GM19372 (cell line): ENCODE results near the gene OMA1.
"Not testable (repeated sequence)": the region's sequence is repeated elsewhere in the genome, so short reads cannot be mapped to it uniquely, and the experiment has no call there.

Source experiments
- ATAC-seq: cut with Tn5 transposase; IDR thresholded peaks from one replicate; pipeline ENCODE4 v1.9.1; 2021; ENCODE audit warnings: mild to moderate bottlenecking, low read depth, moderate library complexity; ENCODE audit not compliant: unreplicated experiment

OMA1 gene

GRCh38 chr1:58531842-58532241, 14.7 kb downstream of the OMA1 start:
- ATAC-seq, result not testable (repeated sequence)

GRCh38 chr1:58529284-58529683, 17.2 kb downstream of the OMA1 start:
- ATAC-seq, result no peak

GRCh38 chr1:58528518-58528917, 18.0 kb downstream of the OMA1 start:
- ATAC-seq, result no peak

- no peak for ATAC-seq
These were observed 22.1 kb downstream of the OMA1 start for GRCh38 chr1:58524353-58524945.

GRCh38 chr1:58515794-58516401, 30.6 kb downstream of the OMA1 start:
- ATAC-seq, result no peak

- ATAC-seq, result no peak
These were observed 32.6 kb downstream of the OMA1 start for GRCh38 chr1:58513956-58514355.

GRCh38 chr1:58508629-58509028, 37.9 kb downstream of the OMA1 start:
- ATAC-seq, result no peak

GRCh38 chr1:58505286-58505685, 41.2 kb downstream of the OMA1 start:
- ATAC-seq, result no peak

GRCh38 chr1:58502519-58502918, 44.0 kb downstream of the OMA1 start:
- ATAC-seq, result no peak

GRCh38 chr1:58500043-58500442, 46.5 kb downstream of the OMA1 start:
- ATAC-seq, result no peak

GRCh38 chr1:58497499-58497898, 49.0 kb downstream of the OMA1 start:
- ATAC-seq, result no peak

- no peak for ATAC-seq
These were observed 50.5 kb downstream of the OMA1 start for GRCh38 chr1:58496042-58496441.

GRCh38 chr1:58488914-58489313, 57.6 kb downstream of the OMA1 start:
- ATAC-seq, result not testable (repeated sequence)

GRCh38 chr1:58487002-58487401, 59.5 kb downstream of the OMA1 start:
- no peak for ATAC-seq

- no peak for ATAC-seq
These were observed 64.6 kb downstream of the OMA1 start for GRCh38 chr1:58481962-58482361.

GRCh38 chr1:58480191-58480590, 66.3 kb downstream of the OMA1 start:
- ATAC-seq, result no peak

- no peak for ATAC-seq
These were observed 69.1 kb downstream of the OMA1 start for GRCh38 chr1:58477390-58477789.

GRCh38 chr1:58476179-58476578, 70.3 kb downstream of the OMA1 start:
- ATAC-seq, result no peak

GRCh38 chr1:58469476-58469875, 77.0 kb downstream of the OMA1 start:
- no peak for ATAC-seq

- no peak for ATAC-seq
These were observed 77.5 kb downstream of the OMA1 start for GRCh38 chr1:58469016-58469415.

GRCh38 chr1:58468612-58469011, 77.9 kb downstream of the OMA1 start:
- no peak for ATAC-seq

- no peak for ATAC-seq
These were observed 79.8 kb downstream of the OMA1 start for GRCh38 chr1:58466630-58467241.
